GM10266 (cell line): ENCODE results near the gene MTARC2.

Experiments used
- DNase-seq: peaks from one replicate; pipeline ENCODE4 v3.0.0; 2012; ENCODE audit errors: extremely low spot score
- CTCF ChIP-seq: IDR thresholded peaks from 2 replicates; pipeline ENCODE4 v1.5.1; 2012; ENCODE audit warnings: mild to moderate bottlenecking, low read depth; ENCODE audit not compliant: control insufficient read depth, insufficient read depth; ENCODE audit errors: missing control alignments

MTARC2 gene

GRCh38 chr1:220747437-220748088 lies 559 bp upstream of the MTARC2 start:
- no peak for DNase-seq

GRCh38 chr1:220748936-220749335 lies 814 bp downstream of the MTARC2 start:
- no peak for TF ChIP-seq CTCF
- DNase-seq, result no peak

More at GRCh38 chr1:220747437-220748088, 559 bp upstream of the MTARC2 start:
- no peak for TF ChIP-seq CTCF

GRCh38 chr1:220750131-220750515 lies 2.0 kb downstream of the MTARC2 start:
- DNase-seq, result no peak
- TF ChIP-seq CTCF, result no peak

GRCh38 chr1:220751111-220751510 lies 3.0 kb downstream of the MTARC2 start:
- DNase-seq, result no peak
- TF ChIP-seq CTCF, result no peak

- no peak for DNase-seq
- no peak for TF ChIP-seq CTCF
Observed at GRCh38 chr1:220754212-220754917, 6.2 kb downstream of the MTARC2 start.

- no peak for TF ChIP-seq CTCF
- no peak for DNase-seq
Observed at GRCh38 chr1:220754918-220755295, 6.8 kb downstream of the MTARC2 start.

GRCh38 chr1:220755309-220755708 lies 7.2 kb downstream of the MTARC2 start:
- DNase-seq, result no peak
- TF ChIP-seq CTCF, result no peak
